NB4 (cell line): Measurements from ENCODE around the gene SPATA22.

Experiments used
- POLR2A ChIP-seq: IDR thresholded peaks from 2 replicates; pipeline ENCODE4 v1.6.1; 2011; ENCODE audit warnings: mild to moderate bottlenecking; ENCODE audit not compliant: insufficient read length; ENCODE audit errors: extremely low read depth
- TF ChIP-seq, protein P1 (sequence below): IDR thresholded peaks from one replicate; pipeline ENCODE4 v1.5.1; 2012; ENCODE audit warnings: low read depth, low read length

DNA sequence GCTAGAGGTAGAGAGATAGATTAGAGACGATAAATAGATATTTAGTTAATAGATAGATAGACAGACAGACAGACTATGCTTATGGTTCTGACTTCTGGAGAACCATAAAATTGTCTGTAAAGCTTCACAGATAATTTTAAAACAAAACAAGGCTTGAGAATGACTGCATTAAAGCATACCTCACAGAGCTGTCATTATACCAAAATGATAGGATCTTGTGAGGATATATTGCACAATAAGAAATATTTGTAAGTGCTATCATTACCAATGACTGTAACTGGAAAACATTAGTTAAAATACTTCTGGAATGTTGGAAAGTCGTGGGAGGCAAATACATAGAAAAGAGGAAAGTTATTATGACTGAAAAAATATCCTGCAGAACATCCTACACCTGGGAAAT lies 69.8 kb downstream of the SPATA22 start:
- TF ChIP-seq, protein P1, sequence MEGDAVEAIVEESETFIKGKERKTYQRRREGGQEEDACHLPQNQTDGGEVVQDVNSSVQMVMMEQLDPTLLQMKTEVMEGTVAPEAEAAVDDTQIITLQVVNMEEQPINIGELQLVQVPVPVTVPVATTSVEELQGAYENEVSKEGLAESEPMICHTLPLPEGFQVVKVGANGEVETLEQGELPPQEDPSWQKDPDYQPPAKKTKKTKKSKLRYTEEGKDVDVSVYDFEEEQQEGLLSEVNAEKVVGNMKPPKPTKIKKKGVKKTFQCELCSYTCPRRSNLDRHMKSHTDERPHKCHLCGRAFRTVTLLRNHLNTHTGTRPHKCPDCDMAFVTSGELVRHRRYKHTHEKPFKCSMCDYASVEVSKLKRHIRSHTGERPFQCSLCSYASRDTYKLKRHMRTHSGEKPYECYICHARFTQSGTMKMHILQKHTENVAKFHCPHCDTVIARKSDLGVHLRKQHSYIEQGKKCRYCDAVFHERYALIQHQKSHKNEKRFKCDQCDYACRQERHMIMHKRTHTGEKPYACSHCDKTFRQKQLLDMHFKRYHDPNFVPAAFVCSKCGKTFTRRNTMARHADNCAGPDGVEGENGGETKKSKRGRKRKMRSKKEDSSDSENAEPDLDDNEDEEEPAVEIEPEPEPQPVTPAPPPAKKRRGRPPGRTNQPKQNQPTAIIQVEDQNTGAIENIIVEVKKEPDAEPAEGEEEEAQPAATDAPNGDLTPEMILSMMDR, result no peak
- no peak for TF ChIP-seq POLR2A
